Stimulated activated CD8-positive, alpha-beta memory T cell treated with anti-CD3 and anti-CD28 coated beads, Interleukin-7, amount 100 ng/mL, for 4 hours (primary cell): Measurements from ENCODE around the gene SLC25A38.

ENCODE experiments used
- DNase-seq, 2 donors: peaks; one replicate each; pipeline ENCODE4 v3.0.0-alpha.2; 2020; ENCODE audit warnings: low read depth in 2 of 2

The SLC25A38 gene

DNA sequence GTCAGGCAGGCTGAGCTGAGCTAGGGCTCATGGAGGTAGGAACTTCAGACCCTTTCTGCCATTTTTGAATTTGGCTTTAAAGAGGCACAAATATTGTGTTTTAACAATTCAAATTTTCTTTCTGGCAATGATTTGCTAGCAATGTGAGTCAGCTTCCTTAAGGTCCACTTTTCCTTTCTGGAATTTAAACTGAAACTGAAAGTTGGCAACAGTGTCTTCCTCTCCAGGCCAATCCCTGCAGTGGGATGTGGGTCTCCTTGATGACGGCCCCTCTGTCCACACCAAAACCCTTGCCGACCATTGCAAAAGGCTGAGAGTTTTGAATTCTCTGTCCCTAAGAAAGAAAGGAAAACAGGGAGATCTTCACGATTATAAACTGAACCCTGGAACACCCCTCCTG is 50.5 kb downstream of the SLC25A38 start:
- no peak for DNase-seq

DNA sequence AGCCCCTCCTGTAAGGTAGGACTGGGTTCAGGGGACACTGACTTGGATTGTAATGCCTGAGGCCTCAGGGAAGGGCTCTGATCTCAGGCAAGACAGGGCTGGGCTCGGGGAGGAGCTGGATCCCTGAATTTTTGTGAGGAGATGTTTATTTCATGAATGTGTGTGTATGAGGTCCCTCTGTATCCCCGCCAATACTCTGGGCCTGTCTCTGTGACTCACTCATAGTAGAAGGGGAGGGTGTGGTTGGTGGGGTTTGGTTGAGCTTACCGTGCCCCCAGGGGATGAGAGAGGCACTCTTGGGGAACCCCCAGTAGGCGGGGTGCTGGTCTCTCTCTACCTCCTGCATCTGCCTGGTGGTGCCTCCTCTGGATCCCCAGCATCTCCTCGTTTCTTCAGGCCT is 51.4 kb downstream of the SLC25A38 start:
- DNase-seq: no peak

DNA sequence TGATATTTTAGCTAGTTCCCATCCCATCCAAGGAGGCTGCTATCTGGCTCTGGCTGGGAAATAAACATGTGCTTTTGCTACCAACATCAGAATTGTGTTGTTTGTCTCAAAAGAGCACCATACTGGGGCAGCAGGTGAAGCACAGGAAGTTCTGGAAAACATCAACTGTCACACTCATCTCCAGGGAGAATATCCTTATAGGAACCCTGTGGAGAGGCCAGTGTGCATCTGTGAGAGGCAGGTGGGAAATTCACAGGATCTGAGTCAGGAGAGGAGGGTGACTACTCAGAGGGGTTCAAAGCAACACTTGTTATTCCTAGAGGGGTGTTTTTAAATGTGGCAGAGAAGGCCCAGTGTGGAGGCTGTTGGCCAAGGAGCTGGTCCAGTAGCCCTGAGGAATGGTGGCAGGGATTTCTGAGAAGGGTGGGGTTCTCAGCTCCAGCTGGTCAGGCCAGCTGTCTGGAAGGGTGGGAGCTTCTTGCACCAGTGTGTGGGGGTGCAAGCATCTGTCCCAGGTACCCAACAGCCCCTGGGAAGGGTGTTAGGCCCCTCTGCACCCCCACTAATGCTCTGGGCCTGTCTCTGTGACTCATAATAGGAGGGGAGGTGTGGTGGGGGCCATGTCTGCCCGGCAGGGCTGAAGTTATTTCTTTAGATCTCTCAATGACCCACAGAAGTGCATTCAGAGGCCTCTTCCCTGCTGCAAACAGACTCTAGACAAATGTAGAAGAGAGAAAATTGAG is 52.0 kb downstream of the SLC25A38 start:
- no peak for DNase-seq

DNA sequence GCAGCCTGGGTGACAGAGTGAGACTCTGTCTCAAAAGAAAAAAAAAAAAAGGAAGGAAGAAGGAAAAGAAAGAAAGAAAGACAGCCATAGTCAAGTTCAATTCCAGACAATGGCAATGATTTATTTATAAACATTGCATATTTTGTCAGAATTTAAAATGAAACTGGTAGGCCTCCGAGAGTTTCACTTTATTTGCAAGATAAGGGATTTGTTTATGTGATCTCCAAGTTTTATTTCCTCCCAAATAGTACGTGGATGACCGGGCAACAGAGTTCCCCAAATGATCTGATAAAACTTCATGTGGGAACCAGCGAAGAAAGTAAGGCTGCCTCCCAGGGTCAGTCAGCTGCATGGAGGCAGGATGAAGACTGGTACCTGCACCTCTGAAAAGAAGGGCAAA is 55.7 kb downstream of the SLC25A38 start:
- DNase-seq: no peak

DNA sequence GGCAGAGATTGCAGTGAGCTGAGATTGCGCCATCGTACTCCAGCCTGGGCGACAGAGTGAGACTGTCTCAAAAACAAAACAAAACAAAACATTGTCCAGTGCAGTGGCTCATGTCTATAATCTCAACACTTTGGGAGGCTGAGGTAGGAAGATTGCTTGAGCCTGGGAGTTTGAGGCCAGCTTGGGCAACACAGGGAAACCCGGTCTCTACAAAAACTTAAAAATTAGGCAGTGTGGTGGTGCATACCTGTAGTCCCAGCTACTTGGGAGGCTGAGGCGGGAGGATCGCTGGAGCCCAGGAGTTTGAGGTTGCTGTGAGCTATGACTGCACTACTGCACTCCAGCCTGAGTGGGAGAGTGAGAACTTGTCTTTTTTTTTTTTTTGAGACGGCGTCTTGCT is 57.1 kb downstream of the SLC25A38 start:
- DNase-seq: no peak

DNA sequence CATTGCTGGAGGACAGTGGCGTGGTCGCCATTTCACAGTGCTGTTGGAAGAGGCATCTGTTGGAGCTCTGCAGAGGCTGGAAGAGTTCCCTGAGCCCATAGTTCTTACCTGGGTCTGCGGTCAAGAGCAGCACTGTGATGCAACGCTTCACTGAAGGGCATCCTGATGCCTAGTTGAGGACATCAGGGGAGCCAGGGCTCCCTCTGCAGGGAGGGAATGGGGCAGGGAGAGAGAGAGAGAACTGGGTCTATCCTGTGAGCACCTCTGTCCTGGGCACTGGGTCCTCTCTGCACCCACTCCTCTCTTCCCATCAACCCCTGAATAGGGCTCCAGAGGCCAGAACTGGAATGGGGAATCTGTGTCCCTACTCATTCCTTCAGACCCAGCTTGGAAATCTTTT is 60.4 kb downstream of the SLC25A38 start:
- no peak for DNase-seq

DNA sequence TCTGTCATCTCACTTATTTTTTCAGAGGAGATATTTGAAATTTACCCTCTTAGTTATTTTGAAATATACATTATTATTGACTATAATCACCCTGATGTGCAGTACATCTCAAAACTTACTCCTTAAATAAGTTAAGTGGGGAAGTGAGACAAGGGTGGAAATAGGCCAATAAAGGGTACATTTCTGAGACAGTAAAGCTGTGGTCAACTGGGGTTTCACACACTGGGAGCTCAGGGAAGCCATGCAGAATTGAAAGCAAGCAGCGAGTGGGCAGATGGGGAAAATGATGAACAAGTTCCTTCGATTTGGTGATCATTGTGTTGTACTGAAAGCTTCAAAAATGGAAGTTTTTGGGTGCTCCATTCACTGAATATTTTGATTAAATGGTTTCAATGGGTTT is 62.8 kb downstream of the SLC25A38 start:
- no peak for DNase-seq

DNA sequence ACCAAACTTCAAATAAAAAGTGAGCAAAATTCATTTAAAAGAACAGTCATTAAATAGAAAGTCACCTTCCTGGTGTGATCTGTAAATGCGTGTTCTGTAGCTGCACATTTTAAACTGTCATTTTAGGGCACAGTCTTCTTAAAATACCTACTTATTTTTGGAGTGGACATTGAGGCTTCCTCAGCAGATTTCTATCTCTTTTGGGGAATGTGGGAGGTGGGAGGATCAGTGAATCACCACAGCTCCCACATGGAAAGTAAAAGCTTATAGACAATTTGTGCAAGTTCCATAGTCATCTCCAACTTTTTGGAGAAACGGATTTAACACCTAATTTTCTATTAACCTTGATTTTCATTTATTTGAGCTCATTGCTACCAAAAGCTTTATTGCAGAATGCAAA is 63.3 kb downstream of the SLC25A38 start:
- no peak for DNase-seq
